GM12872 (cell line): Measurements from ENCODE around the gene MLPH.
A peak's percentile ranks its signal among the peaks of the same experiment; 100 is the strongest.

Experiments used
- CTCF ChIP-seq: IDR thresholded peaks from 3 replicates; pipeline ENCODE4 v1.5.1; 2011; ENCODE audit warnings: low read depth, mild to moderate bottlenecking, low read length, moderate library complexity; ENCODE audit not compliant: insufficient read depth

MLPH gene

GRCh38 chr2:237511885-237512405 lies 24.9 kb downstream of the MLPH start:
- no peak for TF ChIP-seq CTCF

GRCh38 chr2:237512774-237513466 lies 25.9 kb downstream of the MLPH start:
- TF ChIP-seq CTCF: peak; percentile 88

- no peak for TF ChIP-seq CTCF
Measured at GRCh38 chr2:237513693-237514092, 26.6 kb downstream of the MLPH start.

GRCh38 chr2:237514474-237515130 lies 27.6 kb downstream of the MLPH start:
- no peak for TF ChIP-seq CTCF

GRCh38 chr2:237515166-237515565 lies 28.1 kb downstream of the MLPH start:
- TF ChIP-seq CTCF: no peak

GRCh38 chr2:237515621-237516275 lies 28.7 kb downstream of the MLPH start:
- no peak for TF ChIP-seq CTCF

- TF ChIP-seq CTCF: no peak
Measured at GRCh38 chr2:237517163-237517562, 30.1 kb downstream of the MLPH start.
